ENCODE measurements around the gene ARID1B.

Gene ARID1B

GRCh38 chr6:156782691-156783320 is 5.6 kb downstream of the ARID1B start:
- ChIA-PET POLR2A (no interaction called here), CTCF (interaction anchor here (0.7 to 1.3 kb wide), 2 partner anchors 24 to 38 kb away, joined by 3 to 4 read pairs; no protein-coding TSS in a partner anchor)
- TF ChIP-seq CTCF (IDR thresholded peaks at IDR 0.05; ENCODE audit: control extremely low read depth, extremely low read depth, low read depth, missing control alignments): no peak
- DNase-seq (ENCODE audit: extremely low spot score): no peak

GRCh38 chr6:156783958-156784357 is 6.8 kb downstream of the ARID1B start:
- DNase-seq (ENCODE audit: extremely low spot score): no peak
- TF ChIP-seq CTCF (IDR thresholded peaks at IDR 0.05; ENCODE audit: control extremely low read depth, extremely low read depth, low read depth, missing control alignments): no peak
- CTCF ChIA-PET: no interaction called here
- POLR2A ChIA-PET: no interaction called here

GRCh38 chr6:156786652-156787051 is 9.5 kb downstream of the ARID1B start:
- ChIA-PET CTCF (interaction anchor here (1.6 kb wide), 1 partner anchor 139 kb away, joined by 4 read pairs; no protein-coding TSS in a partner anchor), POLR2A (no interaction called here)
- no peak for DNase-seq (ENCODE audit: extremely low spot score)
- no peak for TF ChIP-seq CTCF (IDR thresholded peaks at IDR 0.05; ENCODE audit: control extremely low read depth, extremely low read depth, low read depth, missing control alignments)

GRCh38 chr6:156787569-156788492 is 10.7 kb downstream of the ARID1B start:
- ChIA-PET POLR2A (interaction anchor here (0.6 kb wide), 1 partner anchor 1421 kb away, joined by 3 read pairs; no protein-coding TSS in a partner anchor), CTCF (interaction anchor here (0.6 to 2.3 kb wide), 8 partner anchors 8 to 223 kb away, joined by 3 to 10 read pairs (median 3); no protein-coding TSS in a partner anchor)
- DNase-seq (ENCODE audit: extremely low spot score): no peak
- no peak for TF ChIP-seq CTCF (IDR thresholded peaks at IDR 0.05; ENCODE audit: control extremely low read depth, extremely low read depth, low read depth, missing control alignments)

- DNase-seq (ENCODE audit: extremely low spot score): no peak
- ChIA-PET CTCF (interaction anchor here (0.9 to 2.3 kb wide), 3 partner anchors 10 to 21 kb away, joined by 3 to 10 read pairs (median 4); no protein-coding TSS in a partner anchor), POLR2A (interaction anchor here (0.7 kb wide), 1 partner anchor 108 kb away, joined by 3 read pairs; no protein-coding TSS in a partner anchor)
- no peak for TF ChIP-seq CTCF (IDR thresholded peaks at IDR 0.05; ENCODE audit: control extremely low read depth, extremely low read depth, low read depth, missing control alignments)
These were observed 12.1 kb downstream of the ARID1B start for GRCh38 chr6:156789081-156789943.

Measured in GM10248 (cell line).